Measurements from ENCODE around the gene TM7SF3.

The TM7SF3 gene

GRCh38 chr12:26994109-26994508 lies 20.1 kb downstream of the TM7SF3 start:
- Histone ChIP-seq H3K36me3 (ENCODE audit: control insufficient read depth, insufficient read depth, low read length) (peaks cover 2% of the 10 kb centered on the region), H3K4me3 (ENCODE audit: low read length) (no peak overlapping the region), H3K27me3 (ENCODE audit: control insufficient read depth, insufficient read depth, low read length) (no peaks in the 10 kb centered on the region), H3K9ac (ENCODE audit: low read length) (no peak overlapping the region), H3K4me1 (ENCODE audit: control insufficient read depth, insufficient read depth, low read length) (no peaks in the 10 kb centered on the region), H3K27ac (ENCODE audit: low read depth, low read length) (no peak overlapping the region)

- Histone ChIP-seq H3K27ac (ENCODE audit: low read depth, low read length) (no peak overlapping the region), H3K36me3 (ENCODE audit: control insufficient read depth, insufficient read depth, low read length) (peaks cover 2% of the 10 kb centered on the region), H3K4me1 (ENCODE audit: control insufficient read depth, insufficient read depth, low read length) (no peaks in the 10 kb centered on the region), H3K27me3 (ENCODE audit: control insufficient read depth, insufficient read depth, low read length) (no peaks in the 10 kb centered on the region), H3K4me3 (ENCODE audit: low read length) (no peak overlapping the region), H3K9ac (ENCODE audit: low read length) (no peak overlapping the region)
Measured at GRCh38 chr12:26991826-26992225, 22.4 kb downstream of the TM7SF3 start.

- H3K36me3 ChIP-seq (ENCODE audit: control insufficient read depth, insufficient read depth, low read length) = peaks cover 2% of the 10 kb centered on the region
- H3K4me3 ChIP-seq (ENCODE audit: low read length) = no peak overlapping the region
- no peaks in the 10 kb centered on the region for H3K27me3 ChIP-seq (ENCODE audit: control insufficient read depth, insufficient read depth, low read length)
- no peak overlapping the region for H3K27ac ChIP-seq (ENCODE audit: low read depth, low read length)
- H3K4me1 ChIP-seq (ENCODE audit: control insufficient read depth, insufficient read depth, low read length) = no peaks in the 10 kb centered on the region
- no peak overlapping the region for H3K9ac ChIP-seq (ENCODE audit: low read length)
Measured at GRCh38 chr12:26989873-26990272, 24.3 kb downstream of the TM7SF3 start.

- Histone ChIP-seq H3K36me3 (ENCODE audit: control insufficient read depth, insufficient read depth, low read length) (peaks cover 2% of the 10 kb centered on the region), H3K4me1 (ENCODE audit: control insufficient read depth, insufficient read depth, low read length) (no peaks in the 10 kb centered on the region), H3K4me3 (ENCODE audit: low read length) (no peak overlapping the region), H3K9ac (ENCODE audit: low read length) (no peak overlapping the region), H3K27me3 (ENCODE audit: control insufficient read depth, insufficient read depth, low read length) (no peaks in the 10 kb centered on the region), H3K27ac (ENCODE audit: low read depth, low read length) (no peak overlapping the region)
Measured at GRCh38 chr12:26988703-26989102, 25.5 kb downstream of the TM7SF3 start.

- H3K27me3 ChIP-seq (ENCODE audit: control insufficient read depth, insufficient read depth, low read length) = no peaks in the 10 kb centered on the region
- no peaks in the 10 kb centered on the region for H3K36me3 ChIP-seq (ENCODE audit: control insufficient read depth, insufficient read depth, low read length)
- H3K4me1 ChIP-seq (ENCODE audit: control insufficient read depth, insufficient read depth, low read length) = no peaks in the 10 kb centered on the region
- no peak overlapping the region for H3K9ac ChIP-seq (ENCODE audit: low read length)
- no peak overlapping the region for H3K4me3 ChIP-seq (ENCODE audit: low read length)
- no peak overlapping the region for H3K27ac ChIP-seq (ENCODE audit: low read depth, low read length)
Measured at GRCh38 chr12:26987634-26988424, 26.4 kb downstream of the TM7SF3 start.

- Histone ChIP-seq H3K27ac (ENCODE audit: low read depth, low read length) (no peak overlapping the region), H3K4me1 (ENCODE audit: control insufficient read depth, insufficient read depth, low read length) (no peaks in the 10 kb centered on the region), H3K4me3 (ENCODE audit: low read length) (no peak overlapping the region), H3K27me3 (ENCODE audit: control insufficient read depth, insufficient read depth, low read length) (no peaks in the 10 kb centered on the region), H3K9ac (ENCODE audit: low read length) (no peak overlapping the region), H3K36me3 (ENCODE audit: control insufficient read depth, insufficient read depth, low read length) (peaks cover 6% of the 10 kb centered on the region)
Measured at GRCh38 chr12:26982866-26983265, 31.3 kb downstream of the TM7SF3 start.

GRCh38 chr12:26979733-26980132 lies 34.5 kb downstream of the TM7SF3 start:
- Histone ChIP-seq H3K4me3 (ENCODE audit: low read length) (no peak overlapping the region), H3K27me3 (ENCODE audit: control insufficient read depth, insufficient read depth, low read length) (no peaks in the 10 kb centered on the region), H3K36me3 (ENCODE audit: control insufficient read depth, insufficient read depth, low read length) (peaks cover 6% of the 10 kb centered on the region), H3K27ac (ENCODE audit: low read depth, low read length) (no peak overlapping the region), H3K9ac (ENCODE audit: low read length) (no peak overlapping the region), H3K4me1 (ENCODE audit: control insufficient read depth, insufficient read depth, low read length) (no peaks in the 10 kb centered on the region)

- Histone ChIP-seq H3K27ac (ENCODE audit: low read depth, low read length) (no peak overlapping the region), H3K4me1 (ENCODE audit: control insufficient read depth, insufficient read depth, low read length) (no peaks in the 10 kb centered on the region), H3K4me3 (ENCODE audit: low read length) (no peak overlapping the region), H3K27me3 (ENCODE audit: control insufficient read depth, insufficient read depth, low read length) (no peaks in the 10 kb centered on the region), H3K9ac (ENCODE audit: low read length) (no peak overlapping the region), H3K36me3 (ENCODE audit: control insufficient read depth, insufficient read depth, low read length) (peaks cover 6% of the 10 kb centered on the region)
Measured at GRCh38 chr12:26978801-26979200, 35.4 kb downstream of the TM7SF3 start.

- peaks cover 6% of the 10 kb centered on the region for H3K36me3 ChIP-seq (ENCODE audit: control insufficient read depth, insufficient read depth, low read length)
- no peaks in the 10 kb centered on the region for H3K27me3 ChIP-seq (ENCODE audit: control insufficient read depth, insufficient read depth, low read length)
- no peaks in the 10 kb centered on the region for H3K4me1 ChIP-seq (ENCODE audit: control insufficient read depth, insufficient read depth, low read length)
- H3K27ac ChIP-seq (ENCODE audit: low read depth, low read length) = no peak overlapping the region
- H3K9ac ChIP-seq (ENCODE audit: low read length) = no peak overlapping the region
- no peak overlapping the region for H3K4me3 ChIP-seq (ENCODE audit: low read length)
Measured at GRCh38 chr12:26976687-26977086, 37.5 kb downstream of the TM7SF3 start.

- H3K27me3 ChIP-seq (ENCODE audit: control insufficient read depth, insufficient read depth, low read length) = no peaks in the 10 kb centered on the region
- peaks cover under 1% of the 10 kb centered on the region for H3K36me3 ChIP-seq (ENCODE audit: control insufficient read depth, insufficient read depth, low read length)
- no peak overlapping the region for H3K9ac ChIP-seq (ENCODE audit: low read length)
- no peak overlapping the region for H3K4me3 ChIP-seq (ENCODE audit: low read length)
- no peaks in the 10 kb centered on the region for H3K4me1 ChIP-seq (ENCODE audit: control insufficient read depth, insufficient read depth, low read length)
- H3K27ac ChIP-seq (ENCODE audit: low read depth, low read length) = no peak overlapping the region
Measured at GRCh38 chr12:26971963-26972362, 42.2 kb downstream of the TM7SF3 start.

- Histone ChIP-seq H3K4me3 (ENCODE audit: low read length) (no peak overlapping the region), H3K36me3 (ENCODE audit: control insufficient read depth, insufficient read depth, low read length) (peaks cover 3% of the 10 kb centered on the region), H3K27me3 (ENCODE audit: control insufficient read depth, insufficient read depth, low read length) (no peaks in the 10 kb centered on the region), H3K27ac (ENCODE audit: low read depth, low read length) (no peak overlapping the region), H3K4me1 (ENCODE audit: control insufficient read depth, insufficient read depth, low read length) (no peaks in the 10 kb centered on the region), H3K9ac (ENCODE audit: low read length) (no peak overlapping the region)
Measured at GRCh38 chr12:26970136-26970535, 44.0 kb downstream of the TM7SF3 start.

GRCh38 chr12:26966842-26967241 lies 47.3 kb downstream of the TM7SF3 start:
- Histone ChIP-seq H3K36me3 (ENCODE audit: control insufficient read depth, insufficient read depth, low read length) (peaks cover 6% of the 10 kb centered on the region), H3K4me1 (ENCODE audit: control insufficient read depth, insufficient read depth, low read length) (no peaks in the 10 kb centered on the region), H3K9ac (ENCODE audit: low read length) (no peak overlapping the region), H3K4me3 (ENCODE audit: low read length) (no peak overlapping the region), H3K27me3 (ENCODE audit: control insufficient read depth, insufficient read depth, low read length) (no peaks in the 10 kb centered on the region), H3K27ac (ENCODE audit: low read depth, low read length) (no peak overlapping the region)

- H3K4me3 ChIP-seq (ENCODE audit: low read length) = no peak overlapping the region
- H3K9ac ChIP-seq (ENCODE audit: low read length) = no peak overlapping the region
- H3K27me3 ChIP-seq (ENCODE audit: control insufficient read depth, insufficient read depth, low read length) = no peaks in the 10 kb centered on the region
- no peaks in the 10 kb centered on the region for H3K4me1 ChIP-seq (ENCODE audit: control insufficient read depth, insufficient read depth, low read length)
- no peak overlapping the region for H3K27ac ChIP-seq (ENCODE audit: low read depth, low read length)
- H3K36me3 ChIP-seq (ENCODE audit: control insufficient read depth, insufficient read depth, low read length) = peaks cover 6% of the 10 kb centered on the region
Measured at GRCh38 chr12:26963413-26963812, 50.8 kb downstream of the TM7SF3 start.
